Spinal cord (tissue), 10 donors: ENCODE data around the gene ANKRD33B. TPM values are rescaled to one million over a fixed set of nuclear protein-coding genes. Genes with fewer than 3 reads are reported as not detected.
"Not testable (repeated sequence)": the region's sequence is repeated elsewhere in the genome, so short reads cannot be mapped to it uniquely, and the experiment has no call there.

ENCODE experiments used
- DNase-seq, 6 donors: peaks; one replicate each; pipeline versions ENCODE4 v3.0.0 to v3.0.0-alpha.2; 2013 to 2015; ENCODE audit warnings: low spot score in 6 of 6, low read depth in 4 of 6
- H3K27ac ChIP-seq: one replicate; pipeline ENCODE4 v1.5.1; 2013; ENCODE audit warnings: low read depth, low read length, control low read depth
- H3K27me3 ChIP-seq: one replicate; pipeline ENCODE4 v1.6.1; 2013; ENCODE audit warnings: low read length; ENCODE audit not compliant: control insufficient read depth, insufficient read depth
- H3K36me3 ChIP-seq: one replicate; pipeline ENCODE4 v1.6.1; 2013; ENCODE audit warnings: low read length; ENCODE audit not compliant: control insufficient read depth, insufficient read depth
- H3K4me1 ChIP-seq: one replicate; pipeline ENCODE4 v1.6.1; 2013; ENCODE audit warnings: low read length; ENCODE audit not compliant: control insufficient read depth, insufficient read depth
- H3K4me3 ChIP-seq: one replicate; pipeline ENCODE4 v1.5.1; 2013; ENCODE audit warnings: low read depth, low read length, control low read depth
- H3K9me3 ChIP-seq: one replicate; pipeline ENCODE4 v1.6.1; 2013; ENCODE audit warnings: low read length; ENCODE audit not compliant: control insufficient read depth, insufficient read depth
- WGBS: methylation state at CpG from one replicate; pipeline ENCODE4 v1.1.5; 2013; ENCODE audit warnings: missing lambda C conversion rate; ENCODE audit not compliant: insufficient coverage; 5-methylcytosine and 5-hydroxymethylcytosine counted together
- polyA plus RNA-seq, 2 donors: library from polyadenylated mRNA; unstranded; fragments of 120-200 nt; gene quantifications; one replicate each; pipeline ENCODE4 v1.2.1, GENCODE V29; 2013; ENCODE audit not compliant: insufficient read length in 2 of 2
- total RNA-seq, 2 donors: library from RNA; depleted of rRNA in 1 of 2; stranded (reverse); fragments of 120-200 nt in 1 of 2; fragments of >200 nt in 1 of 2; gene quantifications; one replicate each; pipeline versions ENCODE4 v1.2.3 to v1.2.4, GENCODE V29; 2013 to 2014
- donor health status: healthy.

Gene ANKRD33B
- total and polyA plus RNA-seq, 4 donors, result 0.93 to 8.1 (median 3.0) TPM

DNA sequence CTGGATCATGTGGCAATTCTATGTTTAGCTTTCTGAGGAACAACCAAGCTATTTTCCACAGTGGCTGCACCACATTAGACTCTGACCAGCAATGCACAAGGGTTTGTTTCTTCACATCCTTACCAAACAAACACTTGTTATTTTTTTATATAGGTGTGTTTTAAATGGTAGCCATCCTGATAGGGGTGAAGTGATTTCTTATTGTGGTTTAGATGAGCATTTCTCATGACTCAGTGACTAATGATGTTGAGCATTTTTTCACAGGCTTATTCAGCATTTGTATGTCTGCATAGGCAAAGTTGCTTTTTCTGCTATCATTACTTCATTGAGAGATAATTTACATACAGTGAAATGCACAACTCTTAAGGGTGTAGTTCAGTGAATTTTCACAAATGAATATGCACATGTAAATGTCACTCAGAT is 36.0 kb downstream of the ANKRD33B start:
- Histone ChIP-seq H3K4me1 (peaks cover 21% of the 10 kb centered on the region), H3K27me3 (no peaks in the 10 kb centered on the region), H3K4me3 (no peak overlapping the region), H3K27ac (no peak overlapping the region), H3K9me3 (peaks cover 6% of the 10 kb centered on the region), H3K36me3 (no peaks in the 10 kb centered on the region)
- no peak for DNase-seq

- Histone ChIP-seq H3K27ac (no peak overlapping the region), H3K4me3 (no peak overlapping the region), H3K36me3 (no peaks in the 10 kb centered on the region)
Observed at GRCh38 chr5:10600626-10601245, 36.9 kb downstream of the ANKRD33B start.

GRCh38 chr5:10601246-10602030 is 37.6 kb downstream of the ANKRD33B start:
- no peak overlapping the region for H3K4me3 ChIP-seq
- peak overlapping the region; percentile 29 for H3K27ac ChIP-seq
- H3K27me3 ChIP-seq, result no peaks in the 10 kb centered on the region
- H3K36me3 ChIP-seq, result no peaks in the 10 kb centered on the region
- DNase-seq, result peak; percentile 82 to 97 (median 86)
- WGBS, result 22% methylated on average over 16 of the region's 19 CpGs
- peaks cover 6% of the 10 kb centered on the region for H3K9me3 ChIP-seq
- peaks cover 21% of the 10 kb centered on the region for H3K4me1 ChIP-seq

More at GRCh38 chr5:10600626-10601245, 36.9 kb downstream of the ANKRD33B start:
- Histone ChIP-seq H3K9me3 (peaks cover 6% of the 10 kb centered on the region), H3K27me3 (no peaks in the 10 kb centered on the region), H3K4me1 (peaks cover 21% of the 10 kb centered on the region)
- DNase-seq, result peak in 2 of 6 donors; percentile 56 to 59
- no CpG with 5 or more reads among the region's 5 CpGs for WGBS

DNA sequence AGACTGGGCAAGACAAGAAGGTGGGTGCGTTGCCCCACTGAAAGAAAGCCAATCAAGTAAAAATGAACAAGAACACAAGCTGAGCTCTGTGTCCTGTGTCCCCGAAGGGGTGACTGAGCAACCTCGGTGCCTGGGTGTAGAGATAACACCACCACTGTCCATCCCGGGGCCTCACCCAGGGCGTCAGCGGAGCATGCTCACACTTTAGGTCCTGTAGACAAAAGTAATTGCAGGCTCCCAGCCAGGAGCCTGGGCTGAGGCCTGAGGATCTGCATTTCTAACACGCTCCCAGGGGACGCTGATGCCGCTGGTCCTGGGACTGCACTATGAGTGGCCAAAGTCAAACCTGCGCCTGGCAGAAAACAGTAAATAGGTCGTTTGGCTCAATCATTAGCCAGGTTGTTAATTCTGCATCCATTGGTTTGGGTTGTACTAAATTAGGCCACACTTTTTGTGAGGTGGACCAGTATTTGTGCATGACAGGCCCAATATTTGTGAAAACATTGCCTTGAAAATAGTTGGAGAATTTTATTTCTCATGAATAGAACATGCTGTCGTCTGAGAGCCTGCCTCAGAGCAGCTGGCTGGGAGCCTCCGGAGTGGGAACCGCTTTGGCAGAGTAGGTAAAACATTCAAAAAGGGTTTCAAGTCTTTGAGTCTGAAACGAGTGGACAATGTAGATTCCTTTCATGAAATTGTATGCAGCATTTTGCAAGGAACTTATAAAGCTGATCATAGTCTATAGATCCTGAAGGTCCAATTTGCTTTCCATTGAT is 38.3 kb downstream of the ANKRD33B start:
- Histone ChIP-seq H3K36me3 (no peaks in the 10 kb centered on the region), H3K9me3 (no peaks in the 10 kb centered on the region), H3K4me1 (peaks cover 23% of the 10 kb centered on the region), H3K4me3 (no peak overlapping the region), H3K27me3 (no peaks in the 10 kb centered on the region), H3K27ac (peak overlapping the region; percentile 29)
- DNase-seq, result peak in 2 of 6 donors; percentile 42 to 84
- 29% methylated on average over 15 of the region's 15 CpGs for WGBS

- DNase-seq, result no peak
- Histone ChIP-seq H3K9me3 (no peaks in the 10 kb centered on the region), H3K36me3 (no peaks in the 10 kb centered on the region), H3K4me1 (peaks cover 23% of the 10 kb centered on the region), H3K4me3 (no peak overlapping the region), H3K27me3 (no peaks in the 10 kb centered on the region), H3K27ac (no peak overlapping the region)
- WGBS, result 87% methylated on average over 3 of the region's 6 CpGs
Observed at GRCh38 chr5:10604975-10605374, 41.1 kb downstream of the ANKRD33B start.

DNA sequence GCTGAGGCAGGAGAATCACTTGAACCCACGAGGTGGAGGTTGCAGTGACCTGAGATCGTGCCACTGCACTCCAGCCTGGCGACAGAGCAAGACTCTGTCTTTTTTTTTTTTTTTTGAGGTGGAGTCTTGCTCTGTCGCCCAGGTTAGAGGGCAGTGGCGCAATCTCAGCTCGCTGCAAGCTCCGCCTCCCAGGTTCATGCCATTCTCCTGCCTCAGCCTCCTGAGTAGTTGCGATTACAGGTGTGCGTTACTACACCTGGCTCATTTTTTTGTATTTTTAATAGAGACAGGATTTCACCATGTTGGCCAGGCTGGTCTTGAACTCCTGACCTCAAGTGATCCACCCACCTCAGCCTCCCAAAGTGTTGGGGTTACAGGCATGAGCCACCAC is 42.8 kb downstream of the ANKRD33B start:
- H3K27me3 ChIP-seq, H3K36me3 ChIP-seq, H3K4me3 ChIP-seq, DNase-seq, H3K27ac ChIP-seq, H3K9me3 ChIP-seq: not testable (repeated sequence)
- 91% methylated on average over 7 of the region's 9 CpGs for WGBS
- peaks cover 16% of the 10 kb centered on the region for H3K4me1 ChIP-seq

GRCh38 chr5:10607023-10607665 is 43.3 kb downstream of the ANKRD33B start:
- Histone ChIP-seq H3K36me3 (no peaks in the 10 kb centered on the region), H3K9me3 (no peaks in the 10 kb centered on the region), H3K4me3 (no peak overlapping the region), H3K27me3 (no peaks in the 10 kb centered on the region), H3K4me1 (peaks cover 11% of the 10 kb centered on the region), H3K27ac (no peak overlapping the region)
- 49% methylated on average over 8 of the region's 13 CpGs for WGBS
- DNase-seq, result peak in 2 of 6 donors; percentile 18 to 46

- Histone ChIP-seq H3K27ac (no peak overlapping the region), H3K9me3 (no peaks in the 10 kb centered on the region), H3K4me3 (no peak overlapping the region), H3K36me3 (no peaks in the 10 kb centered on the region), H3K4me1 (peaks cover 6% of the 10 kb centered on the region), H3K27me3 (no peaks in the 10 kb centered on the region)
- 77% methylated on average over 4 of the region's 5 CpGs for WGBS
- peak in 2 of 6 donors; percentile 18 to 42 for DNase-seq
Observed at GRCh38 chr5:10607666-10608073, 43.8 kb downstream of the ANKRD33B start.

GRCh38 chr5:10608081-10608480 is 44.2 kb downstream of the ANKRD33B start:
- H3K27ac ChIP-seq, DNase-seq, H3K4me3 ChIP-seq, H3K36me3 ChIP-seq, H3K9me3 ChIP-seq, H3K4me1 ChIP-seq, H3K27me3 ChIP-seq: not testable (repeated sequence)
- WGBS, result 96% methylated on average over 3 of the region's 9 CpGs
